Cerebellar nuclear complex (tissue), 1 donor: ENCODE data around the gene MAPK1IP1L.
"Not testable (repeated sequence)": the region's sequence is repeated elsewhere in the genome, so short reads cannot be mapped to it uniquely, and the experiment has no call there.

Experiments
- DNase-seq, 2 experiments: peaks; one replicate each; lab custom pipeline; 2025; lab: John Stamatoyannopoulos, UW

The MAPK1IP1L gene

DNA sequence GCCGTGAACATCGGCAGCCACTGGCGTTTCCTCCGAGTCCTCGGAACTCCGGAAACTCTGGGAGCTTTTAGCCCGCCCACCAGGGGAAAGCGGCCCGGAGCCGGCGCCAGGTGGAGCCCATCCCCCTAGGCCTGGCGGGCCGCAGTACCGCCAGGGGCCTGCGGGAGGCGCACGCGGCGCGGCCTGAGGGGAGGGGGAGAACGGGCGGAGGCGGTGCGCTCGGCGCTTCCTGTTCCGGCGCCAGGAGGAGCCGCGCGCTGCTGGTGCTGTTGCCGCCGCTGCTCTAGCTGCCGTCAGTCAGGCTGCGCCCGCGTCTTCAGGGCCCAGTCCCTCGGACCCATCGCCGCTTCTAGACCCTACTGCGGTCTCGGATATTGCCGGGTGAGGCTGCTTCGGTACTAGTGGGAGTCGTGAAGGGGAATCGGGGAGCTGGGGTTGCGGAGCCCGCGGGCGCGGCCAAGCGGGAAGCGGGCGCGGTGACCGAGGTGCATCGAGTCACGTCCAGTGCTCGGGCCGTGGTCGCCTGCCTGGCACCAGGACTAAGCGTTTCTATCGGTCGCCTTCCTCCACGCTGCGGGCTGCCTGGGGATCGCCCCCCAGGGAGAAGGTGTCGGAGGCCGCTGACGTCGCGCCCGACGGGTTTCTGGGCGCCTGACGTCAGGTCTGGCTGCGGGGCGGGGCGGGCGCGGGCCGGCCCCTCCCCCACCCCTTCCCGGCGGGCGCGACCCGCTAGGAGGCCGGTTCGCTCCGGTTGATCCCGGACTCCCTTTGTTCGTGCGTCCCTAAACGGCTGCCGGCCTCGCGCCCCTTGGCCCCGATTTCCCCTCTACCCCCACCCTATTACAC lies at the start of gene MAPK1IP1L:
Gene MAPK1IP1L (plus strand): TSS at position 225 of the 846 bp plus-strand sequence. CDS start 10,037 bp downstream, outside the sequence.
- DNase-seq = peak in 1 of 2 experiments; percentile 63

DNA sequence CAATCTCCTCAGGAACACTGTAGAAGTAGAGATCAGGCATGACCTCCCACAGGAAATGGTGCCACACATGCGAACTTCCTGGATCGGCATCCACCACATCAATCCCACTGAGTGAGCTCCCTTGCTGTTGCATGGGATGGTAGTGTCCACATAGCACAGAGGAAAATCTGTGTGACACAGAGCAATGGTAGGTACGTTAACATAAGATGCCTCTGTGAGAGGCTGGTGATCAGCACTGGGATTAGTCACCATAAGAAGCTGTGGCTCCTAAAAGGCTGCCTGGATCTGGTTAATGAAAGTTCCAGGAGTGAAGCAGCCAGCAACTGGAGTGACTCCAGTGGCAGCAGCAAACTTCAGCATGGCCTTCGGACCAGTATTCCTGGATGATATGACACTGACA lies 46.4 kb upstream of the MAPK1IP1L start:
- no peak for DNase-seq

DNA sequence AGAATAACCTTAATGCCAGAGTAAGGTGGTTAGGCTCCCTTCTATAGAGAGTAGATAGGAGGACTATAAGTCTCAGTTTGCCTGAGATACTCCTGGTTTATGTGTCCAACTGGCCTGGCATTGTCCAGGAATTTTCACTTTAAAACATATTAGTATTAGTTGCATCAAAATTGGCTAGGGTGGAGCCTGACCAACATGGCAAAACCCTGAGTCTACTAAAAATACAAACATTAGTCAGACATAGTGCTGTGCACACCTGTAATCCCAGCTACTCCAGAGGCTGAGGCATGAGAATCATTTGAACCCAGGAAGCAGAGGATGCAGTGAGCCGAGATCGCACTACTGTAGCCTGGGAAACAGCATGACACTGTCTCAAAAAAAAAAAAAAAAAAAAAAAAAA lies 36.4 kb upstream of the MAPK1IP1L start:
- DNase-seq = no peak

- DNase-seq = no peak
These were observed 31.4 kb upstream of the MAPK1IP1L start for GRCh38 chr14:55019968-55020554.

DNA sequence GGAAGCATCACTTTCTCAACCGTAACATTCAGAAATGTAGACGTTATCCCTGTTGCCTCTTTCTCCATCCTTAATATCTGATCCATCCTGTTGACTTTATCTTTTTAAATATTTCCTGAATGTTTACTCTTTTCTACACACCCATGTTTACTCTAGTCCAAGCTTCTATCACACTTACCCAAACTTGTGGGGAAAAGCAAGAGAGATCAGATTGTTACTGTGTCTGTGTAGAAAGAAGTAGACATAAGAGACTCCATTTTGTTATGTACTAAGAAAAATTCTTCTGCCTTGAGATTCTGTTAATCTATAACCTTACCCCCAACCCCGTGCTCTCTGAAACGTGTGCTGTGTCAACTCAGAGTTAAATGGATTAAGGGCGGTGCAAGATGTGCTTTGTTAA lies 27.1 kb upstream of the MAPK1IP1L start:
- DNase-seq = not testable (repeated sequence)

DNA sequence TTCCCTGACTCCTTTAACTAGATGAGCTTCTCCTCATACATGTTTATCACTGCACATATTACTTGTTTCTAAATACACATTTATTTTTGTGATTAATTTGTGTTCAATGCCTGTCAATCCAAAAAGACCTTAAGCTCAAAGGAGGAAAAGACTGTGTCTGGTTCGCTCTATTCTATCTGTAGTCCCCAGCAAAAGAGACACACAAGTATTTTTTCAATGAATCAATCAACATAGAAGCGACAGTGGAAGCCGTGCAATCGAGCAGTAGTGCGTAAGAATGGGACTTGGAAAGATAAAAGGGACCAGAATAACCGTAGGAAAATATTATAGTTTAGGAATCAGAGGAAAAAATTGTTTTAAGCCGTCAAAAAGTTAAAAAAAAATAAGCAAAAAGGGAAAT lies 25.5 kb upstream of the MAPK1IP1L start:
- no peak for DNase-seq

DNA sequence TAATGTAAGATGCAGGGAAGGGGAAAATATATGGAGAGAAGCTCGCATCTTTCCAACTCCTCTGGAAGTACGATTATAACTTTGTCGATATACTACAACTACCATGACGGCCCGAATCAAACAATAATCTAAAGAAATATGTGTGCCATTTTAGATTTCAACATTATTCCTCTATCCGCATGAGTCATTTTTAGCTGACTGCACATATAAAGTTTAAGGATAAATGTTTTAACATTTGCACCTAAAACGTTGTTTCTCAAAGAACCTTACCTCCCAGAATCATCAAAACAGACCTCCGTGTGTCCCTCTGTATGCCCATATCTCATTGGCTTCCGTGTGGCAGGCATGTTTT lies 25.0 kb upstream of the MAPK1IP1L start:
- no peak for DNase-seq

GRCh38 chr14:55026793-55027561 lies 24.5 kb upstream of the MAPK1IP1L start, which contains the start of the genes SOCS4 and WDHD1:
Gene SOCS4 (plus strand): TSS chr14:55027236. CDS start chr14:55043042, 15,806 bp downstream.
Gene WDHD1 (minus strand): TSS chr14:55027099. CDS start chr14:55026787, 312 bp downstream.
- peak; percentile 62 to 90 for DNase-seq

DNA sequence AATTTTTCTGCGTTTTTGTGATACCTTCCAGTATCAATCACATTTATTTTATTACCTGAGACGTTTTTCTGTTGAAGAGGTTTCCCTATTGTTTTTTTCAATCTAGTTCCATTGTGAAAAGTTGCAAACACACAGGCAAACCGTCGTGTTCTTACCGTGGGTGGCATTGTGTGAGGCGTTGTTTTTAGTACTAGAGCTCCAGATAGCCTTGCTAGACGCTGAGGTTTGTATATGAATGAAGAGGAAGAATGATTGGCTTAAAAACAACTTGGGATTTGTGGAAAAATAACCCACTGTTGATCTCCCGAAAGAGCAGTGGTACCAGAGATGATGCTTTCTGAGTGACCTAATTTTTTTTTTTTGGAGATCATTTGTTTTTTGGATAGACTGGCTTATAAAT lies 23.4 kb upstream of the MAPK1IP1L start:
- DNase-seq = no peak

DNA sequence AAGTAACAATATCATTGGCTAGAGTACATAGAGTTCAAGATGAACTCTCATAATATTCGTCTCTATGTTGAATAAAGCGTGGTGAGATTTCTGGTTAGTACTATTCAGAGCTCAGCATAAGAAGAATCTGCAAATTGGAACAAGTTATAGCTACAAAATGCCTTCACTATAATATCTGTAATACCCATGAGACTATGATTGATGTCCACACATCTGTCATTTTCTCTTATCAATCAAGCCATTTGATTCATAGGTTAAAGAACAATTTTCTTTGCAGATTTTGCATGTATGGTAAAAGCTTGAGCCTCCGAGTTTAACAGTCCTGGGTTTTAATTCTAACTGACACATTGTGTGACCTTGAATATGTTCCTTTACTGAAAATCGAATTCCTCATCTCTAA lies 23.0 kb upstream of the MAPK1IP1L start:
- no peak for DNase-seq

DNA sequence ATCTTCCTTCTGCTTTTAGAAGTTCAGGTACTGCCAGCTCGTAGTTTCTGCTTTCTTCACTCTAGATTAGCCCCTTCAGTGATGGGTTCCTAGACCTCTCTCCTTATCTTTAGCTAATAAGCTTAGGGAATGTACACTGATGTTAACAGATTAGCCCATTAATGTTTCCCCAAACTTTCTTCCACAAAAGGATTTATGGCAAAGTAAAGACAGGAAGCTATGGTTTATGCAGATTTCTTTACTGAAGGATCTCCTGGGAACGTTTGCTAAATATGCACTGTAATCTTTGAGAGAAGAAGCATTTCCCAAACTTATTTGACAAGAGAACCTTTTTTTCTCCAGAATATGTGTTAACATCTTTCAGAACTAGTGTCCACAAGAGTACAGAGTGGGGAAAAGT lies 20.3 kb upstream of the MAPK1IP1L start:
- DNase-seq = no peak

DNA sequence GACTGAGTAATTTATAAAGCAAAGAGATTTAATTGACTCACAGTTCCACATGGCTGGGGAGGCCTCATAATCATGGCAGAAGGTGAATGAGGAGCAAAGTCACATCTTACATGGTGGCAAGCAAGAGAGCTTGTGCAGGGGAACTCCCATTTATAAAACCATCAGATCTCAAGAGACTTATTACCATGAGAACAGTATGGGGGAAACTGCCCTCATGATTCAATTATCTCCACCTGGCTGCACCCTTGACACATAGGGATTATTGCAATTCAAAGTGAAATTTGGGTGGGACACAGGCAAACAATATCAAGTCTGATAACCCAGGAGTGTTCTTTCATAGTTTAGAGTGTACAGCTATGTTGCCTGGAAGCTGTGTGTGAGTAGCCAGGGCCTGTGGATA lies 13.5 kb upstream of the MAPK1IP1L start:
- not testable (repeated sequence) for DNase-seq

DNA sequence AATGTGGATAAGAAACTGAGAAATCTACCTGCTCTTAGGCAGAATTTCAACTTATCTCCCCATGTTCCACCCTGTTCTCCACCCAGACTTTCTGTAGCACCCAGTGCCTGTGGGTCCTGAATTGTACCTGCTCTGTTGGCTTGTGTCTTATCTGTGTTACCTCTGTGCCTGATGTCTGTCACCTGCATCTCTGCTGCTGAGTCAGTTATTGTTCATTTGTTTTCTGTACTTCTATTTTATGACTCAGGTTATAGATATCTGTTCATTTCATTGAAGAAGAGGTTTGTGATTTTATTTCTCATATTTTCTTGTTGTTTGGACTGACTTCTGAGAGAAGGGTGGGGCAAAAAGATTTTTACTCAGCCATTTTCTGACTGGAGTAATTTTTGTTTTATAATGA lies 12.7 kb upstream of the MAPK1IP1L start:
- DNase-seq = no peak

DNA sequence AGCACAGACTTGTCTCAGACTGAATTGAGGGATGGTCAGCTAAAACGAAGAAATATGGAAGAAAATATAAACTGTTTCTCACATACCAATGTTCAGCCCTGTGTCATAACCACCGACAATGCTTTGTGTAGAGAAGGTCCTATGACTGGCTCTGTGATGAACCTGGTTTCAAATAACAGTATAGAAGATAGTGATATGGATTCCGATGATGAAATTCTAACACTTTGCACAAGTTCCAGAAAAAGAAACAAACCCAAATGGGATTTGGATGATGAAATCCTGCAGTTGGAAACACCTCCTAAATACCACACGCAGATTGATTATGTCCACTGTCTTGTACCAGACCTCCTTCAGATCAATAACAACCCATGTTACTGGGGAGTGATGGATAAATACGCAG lies 7.9 kb upstream of the MAPK1IP1L start:
- no peak for DNase-seq

- no peak for DNase-seq
These were observed 6.4 kb upstream of the MAPK1IP1L start for GRCh38 chr14:55045087-55045486.

DNA sequence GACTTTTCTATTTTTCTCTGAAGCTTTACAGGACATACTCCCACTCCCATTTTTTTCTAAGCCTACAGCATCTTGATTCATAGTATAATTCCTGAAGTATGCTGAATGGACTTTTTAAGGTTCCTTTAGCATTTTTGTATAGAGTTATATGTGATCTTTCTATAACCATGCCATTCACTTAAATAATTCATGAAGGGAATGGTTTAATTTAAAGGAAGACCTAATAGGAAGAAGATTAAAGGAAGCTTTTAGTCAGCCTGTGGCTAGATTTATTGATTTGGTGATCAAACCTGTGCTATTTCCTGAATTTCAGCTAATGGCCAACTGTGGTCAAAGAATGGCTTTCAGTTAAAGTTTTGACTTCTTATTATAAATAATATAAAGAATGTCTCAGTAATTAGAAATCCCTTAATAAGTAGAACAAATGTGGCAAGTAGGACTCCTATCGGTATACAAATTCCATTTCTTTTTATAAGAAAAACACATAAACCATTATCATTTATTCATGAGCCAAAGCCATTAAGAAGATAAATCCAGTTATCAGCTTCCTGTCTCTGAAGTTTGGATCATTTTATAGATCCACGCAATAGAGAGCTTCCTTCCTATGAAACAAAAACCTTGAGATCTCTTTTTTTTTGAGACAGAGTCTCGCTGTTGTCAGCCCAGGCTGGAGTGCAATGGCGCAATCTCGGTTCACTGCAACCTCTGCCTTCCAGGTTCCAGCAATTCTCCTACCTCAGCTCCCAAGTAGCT lies 4.0 kb upstream of the MAPK1IP1L start:
- DNase-seq = no peak

- no peak for DNase-seq
These were observed 2.5 kb upstream of the MAPK1IP1L start for GRCh38 chr14:55048900-55049436.

GRCh38 chr14:55051165-55051422 lies 353 bp upstream of the MAPK1IP1L start:
- DNase-seq = no peak

DNA sequence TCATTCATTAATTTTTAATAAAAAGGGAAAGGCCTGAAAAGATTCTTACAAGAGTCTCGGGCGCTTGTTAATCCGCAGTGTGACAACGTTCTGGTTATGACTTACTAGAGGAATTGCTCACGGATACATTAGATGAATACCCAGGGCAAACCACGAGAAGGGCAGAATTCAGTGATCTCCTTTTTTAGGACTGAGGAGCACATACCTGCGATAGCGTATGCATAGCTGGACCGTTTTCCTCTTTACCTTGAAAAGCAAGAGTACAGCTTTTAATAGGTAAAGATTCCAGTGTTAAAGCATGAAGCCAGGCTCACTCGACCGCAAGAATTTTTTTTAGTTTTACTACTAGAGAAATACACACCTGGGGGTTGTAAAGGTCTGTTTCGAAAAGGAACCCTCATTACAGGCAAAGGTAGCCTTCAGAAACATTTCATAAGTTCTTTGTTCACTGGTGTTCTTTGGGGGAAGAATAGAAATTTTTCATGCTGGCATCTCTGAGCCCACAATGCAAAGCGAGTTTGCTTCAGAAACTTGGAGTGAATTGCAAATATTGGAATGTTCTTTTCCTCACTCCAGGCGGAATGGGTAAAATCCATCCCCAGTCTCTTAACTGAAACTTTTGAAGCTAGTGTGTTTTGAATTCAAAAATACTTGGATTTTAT lies 953 bp downstream of the MAPK1IP1L start:
- no peak for DNase-seq

- no peak for DNase-seq
These were observed 1.6 kb downstream of the MAPK1IP1L start for GRCh38 chr14:55053018-55053417.

GRCh38 chr14:55053500-55053899 lies 2.1 kb downstream of the MAPK1IP1L start:
- DNase-seq = no peak
